Measurements from ENCODE around the gene TEAD4. TPM values are rescaled to one million over a fixed set of nuclear protein-coding genes. Genes with fewer than 3 reads are reported as not detected.

The TEAD4 gene
- total RNA-seq, 1 donor from 2014 or later, result 30.0 TPM

- H3K27ac Mint-ChIP-seq (ENCODE audit: unreplicated experiment), result no peak overlapping the region
- H3K4me3 Mint-ChIP-seq (ENCODE audit: unreplicated experiment), result no peak overlapping the region
- peaks cover 30% of the 10 kb centered on the region for H3K36me3 Mint-ChIP-seq (ENCODE audit: unreplicated experiment)
- H3K27me3 Mint-ChIP-seq (ENCODE audit: unreplicated experiment), result no peaks in the 10 kb centered on the region
- H3K4me1 Mint-ChIP-seq (ENCODE audit: unreplicated experiment), result peaks cover 31% of the 10 kb centered on the region
- no peaks in the 10 kb centered on the region for H3K9me3 Mint-ChIP-seq (ENCODE audit: unreplicated experiment)
- TF ChIP-seq CTCF (IDR thresholded peaks at IDR 0.05), result no peak
- DNase-seq (ENCODE audit: extremely low spot score, unreplicated experiment), result no peak
These were observed 124.2 kb downstream of the TEAD4 start for GRCh38 chr12:3083241-3083920.

- Mint-ChIP-seq H3K36me3 (ENCODE audit: unreplicated experiment) (peaks cover 30% of the 10 kb centered on the region), H3K9me3 (ENCODE audit: unreplicated experiment) (no peaks in the 10 kb centered on the region), H3K4me1 (ENCODE audit: unreplicated experiment) (peaks cover 28% of the 10 kb centered on the region), H3K4me3 (ENCODE audit: unreplicated experiment) (no peak overlapping the region), H3K27ac (ENCODE audit: unreplicated experiment) (no peak overlapping the region), H3K27me3 (ENCODE audit: unreplicated experiment) (no peaks in the 10 kb centered on the region)
- no peak for DNase-seq (ENCODE audit: extremely low spot score, unreplicated experiment)
- TF ChIP-seq CTCF (IDR thresholded peaks at IDR 0.05), result no peak
These were observed 124.7 kb downstream of the TEAD4 start for GRCh38 chr12:3083921-3084347.

- Mint-ChIP-seq H3K4me3 (ENCODE audit: unreplicated experiment) (no peak overlapping the region), H3K27ac (ENCODE audit: unreplicated experiment) (no peak overlapping the region)
These were observed 125.5 kb downstream of the TEAD4 start for GRCh38 chr12:3084742-3085141.

GRCh38 chr12:3085341-3086139 lies 126.3 kb downstream of the TEAD4 start:
- Mint-ChIP-seq H3K27ac (ENCODE audit: unreplicated experiment) (no peak overlapping the region), H3K4me1 (ENCODE audit: unreplicated experiment) (peaks cover 28% of the 10 kb centered on the region), H3K36me3 (ENCODE audit: unreplicated experiment) (peaks cover 30% of the 10 kb centered on the region), H3K4me3 (ENCODE audit: unreplicated experiment) (no peak overlapping the region), H3K9me3 (ENCODE audit: unreplicated experiment) (no peaks in the 10 kb centered on the region), H3K27me3 (ENCODE audit: unreplicated experiment) (no peaks in the 10 kb centered on the region)
- DNase-seq (ENCODE audit: extremely low spot score, unreplicated experiment), result no peak
- TF ChIP-seq CTCF (IDR thresholded peaks at IDR 0.05), result no peak

More at GRCh38 chr12:3084742-3085141, 125.5 kb downstream of the TEAD4 start:
- Mint-ChIP-seq H3K4me1 (ENCODE audit: unreplicated experiment) (peaks cover 28% of the 10 kb centered on the region), H3K36me3 (ENCODE audit: unreplicated experiment) (peaks cover 30% of the 10 kb centered on the region), H3K9me3 (ENCODE audit: unreplicated experiment) (no peaks in the 10 kb centered on the region), H3K27me3 (ENCODE audit: unreplicated experiment) (no peaks in the 10 kb centered on the region)
- no peak for TF ChIP-seq CTCF (IDR thresholded peaks at IDR 0.05)
- no peak for DNase-seq (ENCODE audit: extremely low spot score, unreplicated experiment)

GRCh38 chr12:3086211-3086610 lies 127.0 kb downstream of the TEAD4 start:
- H3K4me1 Mint-ChIP-seq (ENCODE audit: unreplicated experiment), result peaks cover 28% of the 10 kb centered on the region
- peaks cover 35% of the 10 kb centered on the region for H3K36me3 Mint-ChIP-seq (ENCODE audit: unreplicated experiment)
- no peaks in the 10 kb centered on the region for H3K27me3 Mint-ChIP-seq (ENCODE audit: unreplicated experiment)
- TF ChIP-seq CTCF (IDR thresholded peaks at IDR 0.05), result no peak
- H3K27ac Mint-ChIP-seq (ENCODE audit: unreplicated experiment), result no peak overlapping the region
- no peak for DNase-seq (ENCODE audit: extremely low spot score, unreplicated experiment)
- no peak overlapping the region for H3K4me3 Mint-ChIP-seq (ENCODE audit: unreplicated experiment)
- no peaks in the 10 kb centered on the region for H3K9me3 Mint-ChIP-seq (ENCODE audit: unreplicated experiment)
